CD4-positive, alpha-beta memory T cell (primary cell): ENCODE data around the gene DLGAP1. TPM values are rescaled to one million over a fixed set of nuclear protein-coding genes. Genes with fewer than 3 reads are reported as not detected.

Source experiments
- CTCF ChIA-PET: fragments of 350-600 bp; sonication (Branson Sonifier 250); formaldehyde crosslinking; loops from one replicate; lab custom pipeline; 2021; ENCODE audit warnings: inconsistent platforms; ENCODE audit not compliant: partially characterized antibody; lab: Charles Lee
- POLR2A ChIA-PET: fragments of 350-600 bp; sonication (Branson Sonifier 250); formaldehyde crosslinking; loops from one replicate; lab custom pipeline; 2021; ENCODE audit not compliant: partially characterized antibody; lab: Charles Lee
- DNase-seq, 5 donors: peaks; one replicate each; pipeline versions ENCODE4 v3.0.0 to v3.0.0-alpha.2; 2020 to 2022; ENCODE audit warnings: mixed read lengths in 1 of 5
- H3K27ac ChIP-seq: one replicate; pipeline ENCODE4 v1.7.0; 2013; ENCODE audit warnings: low read depth, low read length
- H3K27me3 ChIP-seq: 2 replicates; pipeline ENCODE4 v1.7.0; 2013; ENCODE audit warnings: mild to moderate bottlenecking, low read length, moderate library complexity; ENCODE audit not compliant: insufficient read depth
- H3K36me3 ChIP-seq: 2 replicates; pipeline ENCODE4 v1.7.0; 2013; ENCODE audit warnings: mild to moderate bottlenecking, low read length, moderate library complexity; ENCODE audit not compliant: insufficient read depth
- H3K4me1 ChIP-seq: 2 replicates; pipeline ENCODE4 v1.7.0; 2013; ENCODE audit warnings: mild to moderate bottlenecking, low read length, moderate library complexity; ENCODE audit not compliant: insufficient read depth
- H3K4me3 ChIP-seq, 2 donors: one replicate each; pipeline ENCODE4 v1.7.0; 2013; ENCODE audit warnings: low read length in 2 of 2, mild to moderate bottlenecking in 1 of 2
- H3K9me3 ChIP-seq, 2 donors: one replicate each; pipeline ENCODE4 v1.7.0; 2013; ENCODE audit warnings: low read length in 2 of 2, control low read depth in 1 of 2; ENCODE audit not compliant: control insufficient read depth in 1 of 2
- H3K27ac Mint-ChIP-seq, 7 donors: one replicate each; pipeline ENCODE4 v1.8.0; 2020 to 2021; ENCODE audit warnings: mixed read lengths in 7 of 7, mild to moderate bottlenecking in 6 of 7, inconsistent platforms in 3 of 7, moderate library complexity in 3 of 7
- H3K27me3 Mint-ChIP-seq, 2 donors: one replicate each; pipeline ENCODE4 v1.8.0; 2020 to 2021; ENCODE audit warnings: mixed read lengths in 2 of 2
- H3K36me3 Mint-ChIP-seq, 2 donors: one replicate each; pipeline ENCODE4 v1.8.0; 2020 to 2021; ENCODE audit warnings: mixed read lengths in 2 of 2, inconsistent platforms in 1 of 2, mild to moderate bottlenecking in 1 of 2
- H3K4me1 Mint-ChIP-seq, 4 donors: one replicate each; pipeline ENCODE4 v1.8.0; 2020 to 2021; ENCODE audit warnings: mixed read lengths in 4 of 4, mild to moderate bottlenecking in 1 of 4
- H3K4me3 Mint-ChIP-seq, 8 donors: one replicate each; pipeline ENCODE4 v1.8.0; 2020 to 2021; ENCODE audit warnings: mixed read lengths in 8 of 8, mild to moderate bottlenecking in 7 of 8, moderate library complexity in 6 of 8, inconsistent platforms in 3 of 8
- H3K9me3 Mint-ChIP-seq, 8 donors: one replicate each; pipeline ENCODE4 v1.8.0; 2020 to 2021; ENCODE audit warnings: mixed read lengths in 8 of 8, mild to moderate bottlenecking in 5 of 8, inconsistent platforms in 3 of 8, moderate library complexity in 1 of 8
- intact Hi-C: fragments of 100-400 bp; cut with micrococcal nuclease; formaldehyde crosslinking; loops from one replicate; pipeline ENCODE4 v1.15.1; 2023
- polyA plus RNA-seq, 2 donors: library from polyadenylated mRNA; unstranded; fragments of 300-500 nt; fragmentation: Illumina TruSeq; gene quantifications; one replicate each; pipeline ENCODE4 v1.2.3, GENCODE V29; 2021
- total RNA-seq, 2 experiments: library from RNA; stranded (reverse); gene quantifications; one replicate each; pipeline ENCODE4 v1.2.3, GENCODE V29; 2021

DLGAP1 gene
- total and polyA plus RNA-seq, 4 experiments from 2014 or later = 0.17 to 0.71 (median 0.45) TPM

DNA sequence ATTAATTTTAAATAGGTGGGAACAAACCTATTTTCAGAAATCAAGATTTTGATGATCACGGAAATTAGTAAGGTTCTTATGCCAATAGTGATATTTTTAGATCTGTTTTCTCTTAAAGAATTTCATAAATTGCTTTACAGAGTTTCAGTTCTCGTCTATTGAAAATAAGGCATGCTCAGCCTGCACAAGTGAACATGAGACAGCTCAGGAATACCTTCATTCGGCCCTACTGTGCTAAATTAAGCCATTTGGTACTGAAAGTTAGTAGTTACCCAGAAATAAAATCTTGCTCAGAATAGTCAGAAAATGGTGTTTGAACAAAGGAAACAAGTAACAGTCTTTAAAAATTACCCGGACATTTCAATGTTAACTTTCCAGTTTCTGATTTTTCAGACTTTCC lies 60.4 kb downstream of the DLGAP1 start:
- Histone ChIP-seq H3K27ac (no peak overlapping the region), H3K27me3 (no peaks in the 10 kb centered on the region), H3K9me3 (no peaks in the 10 kb centered on the region), H3K4me1 (no peaks in the 10 kb centered on the region), H3K36me3 (no peaks in the 10 kb centered on the region), H3K4me3 (no peak overlapping the region)
- intact Hi-C loops = no loop called here
- Mint-ChIP-seq H3K36me3 (no peaks in the 10 kb centered on the region), H3K27me3 (no peaks in the 10 kb centered on the region), H3K9me3 (peaks cover 0 to 14% (median 2%) of the 10 kb centered on the region in 8 donors), H3K4me1 (no peaks in the 10 kb centered on the region), H3K4me3 (no peak overlapping the region), H3K27ac (no peak overlapping the region)
- ChIA-PET POLR2A (no interaction called here), CTCF (no interaction called here)
- no peak for DNase-seq

DNA sequence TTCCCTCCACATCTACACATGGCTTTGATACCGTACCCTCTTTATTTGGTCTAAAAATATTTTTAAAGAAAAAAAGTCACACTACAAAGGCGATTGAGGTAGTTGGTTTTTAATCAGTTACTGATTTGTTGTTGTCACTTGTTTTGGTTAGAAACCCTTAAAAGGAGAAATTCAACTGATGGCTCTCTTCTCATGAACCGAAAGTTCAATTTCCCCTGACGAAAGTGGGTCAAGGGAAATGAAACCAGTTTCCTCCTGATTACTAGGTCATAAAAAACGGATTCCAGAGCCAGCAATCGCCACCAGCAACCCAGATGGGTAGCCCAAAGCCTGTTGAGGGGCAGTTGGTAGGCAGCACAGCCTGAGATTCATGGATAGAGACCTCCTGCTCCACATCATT lies 63.2 kb downstream of the DLGAP1 start:
- H3K27ac Mint-ChIP-seq = peak overlapping the region in 1 of 7 donors; percentile 34
- POLR2A ChIA-PET = no interaction called here
- no peak overlapping the region for H3K27ac ChIP-seq

DNA sequence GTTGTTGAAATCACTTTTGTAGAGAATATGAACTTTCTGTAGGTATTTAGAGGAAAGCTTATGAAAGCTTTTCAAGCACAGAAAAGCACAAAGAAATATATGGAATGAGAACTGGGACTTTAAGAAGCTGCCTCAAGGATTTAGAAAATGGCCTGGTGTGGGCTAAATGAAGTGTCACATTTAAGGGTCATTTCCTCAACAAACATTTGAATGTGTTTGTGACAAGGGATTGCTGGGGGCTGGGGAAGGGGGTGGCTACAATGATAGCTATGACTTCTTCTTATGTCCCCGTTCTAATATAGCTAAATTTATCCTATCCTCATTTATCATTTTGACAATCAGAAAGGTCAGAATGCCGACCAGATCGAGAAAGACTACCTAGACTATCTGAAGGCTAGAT lies 69.2 kb downstream of the DLGAP1 start:
- no peaks in the 10 kb centered on the region for H3K4me1 Mint-ChIP-seq
- H3K27me3 ChIP-seq = no peaks in the 10 kb centered on the region
- intact Hi-C loops = no loop called here
- H3K4me3 Mint-ChIP-seq = no peak overlapping the region
- H3K27ac Mint-ChIP-seq = no peak overlapping the region
- no peaks in the 10 kb centered on the region for H3K27me3 Mint-ChIP-seq
- DNase-seq = no peak
- peaks cover 2 to 9% (median 5%) of the 10 kb centered on the region in 8 donors for H3K9me3 Mint-ChIP-seq
- no peak overlapping the region for H3K27ac ChIP-seq
- H3K4me3 ChIP-seq = no peak overlapping the region
- no peaks in the 10 kb centered on the region for H3K4me1 ChIP-seq
- ChIA-PET CTCF (no interaction called here), POLR2A (no interaction called here)
- no peaks in the 10 kb centered on the region for H3K36me3 ChIP-seq
- no peaks in the 10 kb centered on the region for H3K36me3 Mint-ChIP-seq
- no peaks in the 10 kb centered on the region for H3K9me3 ChIP-seq

More for the DNA sequence above, 63.2 kb downstream of the DLGAP1 start:
- Mint-ChIP-seq H3K4me3 (no peak overlapping the region), H3K4me1 (no peaks in the 10 kb centered on the region), H3K9me3 (peaks cover 0 to 16% (median 4%) of the 10 kb centered on the region in 8 donors), H3K36me3 (no peaks in the 10 kb centered on the region), H3K27me3 (no peaks in the 10 kb centered on the region)
- peak in 2 of 5 donors; percentile 1 to 16 for DNase-seq
- Histone ChIP-seq H3K27me3 (no peaks in the 10 kb centered on the region), H3K4me1 (no peaks in the 10 kb centered on the region), H3K36me3 (no peaks in the 10 kb centered on the region), H3K9me3 (no peaks in the 10 kb centered on the region), H3K4me3 (no peak overlapping the region)
- intact Hi-C loops = no loop called here
- CTCF ChIA-PET = no interaction called here

DNA sequence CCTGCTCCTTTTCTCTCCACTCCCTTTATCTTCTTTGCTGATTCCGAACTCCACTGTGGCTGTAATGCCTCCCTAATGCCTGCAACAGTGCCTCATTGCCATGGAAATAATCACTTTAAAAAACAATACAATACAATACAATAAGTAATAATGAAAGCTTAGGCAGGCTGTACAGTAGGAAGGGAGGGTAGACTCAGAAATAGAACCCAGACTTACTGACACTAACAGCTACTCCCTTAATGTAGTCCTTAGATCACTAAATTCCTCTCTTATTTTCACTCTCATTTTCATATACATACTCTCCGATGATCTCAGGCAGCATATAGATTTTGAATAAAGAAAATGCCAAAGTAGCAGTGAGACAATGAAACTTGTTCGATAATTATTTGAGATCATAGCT lies 70.2 kb downstream of the DLGAP1 start:
- Mint-ChIP-seq H3K4me1 (no peaks in the 10 kb centered on the region), H3K36me3 (no peaks in the 10 kb centered on the region), H3K4me3 (peak overlapping the region in 1 of 8 donors; percentile 7), H3K27ac (no peak overlapping the region), H3K27me3 (no peaks in the 10 kb centered on the region), H3K9me3 (peaks cover 0 to 9% (median 5%) of the 10 kb centered on the region in 8 donors)
- no peak overlapping the region for H3K4me3 ChIP-seq
- ChIA-PET CTCF (no interaction called here), POLR2A (no interaction called here)
- no peak for DNase-seq
- no peak overlapping the region for H3K27ac ChIP-seq
- H3K9me3 ChIP-seq = no peaks in the 10 kb centered on the region
- no peaks in the 10 kb centered on the region for H3K36me3 ChIP-seq
- no peaks in the 10 kb centered on the region for H3K27me3 ChIP-seq
- no peaks in the 10 kb centered on the region for H3K4me1 ChIP-seq
- intact Hi-C loops = no loop called here

DNA sequence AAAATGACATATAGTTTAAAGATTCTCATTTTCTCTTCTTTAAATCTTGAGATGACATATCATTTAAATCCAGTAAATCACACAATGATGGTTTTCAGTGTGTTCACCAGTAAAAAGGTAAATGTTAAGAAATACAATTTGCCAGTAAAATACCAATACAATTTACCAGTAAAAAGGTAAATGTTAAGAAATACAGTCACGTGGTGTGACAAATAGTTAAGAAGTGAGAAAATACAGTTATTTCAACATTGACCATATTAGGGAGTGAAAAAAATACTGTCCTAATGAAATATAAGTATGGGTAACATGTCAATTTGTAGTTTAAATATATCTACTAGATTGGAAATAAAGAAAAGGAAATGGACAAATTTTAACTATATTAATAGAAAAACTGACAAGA lies 80.5 kb downstream of the DLGAP1 start:
- intact Hi-C loops = no loop called here
- no peak for DNase-seq
- H3K27ac ChIP-seq = no peak overlapping the region
- no peaks in the 10 kb centered on the region for H3K4me1 ChIP-seq
- Mint-ChIP-seq H3K36me3 (no peaks in the 10 kb centered on the region), H3K4me1 (no peaks in the 10 kb centered on the region), H3K27me3 (no peaks in the 10 kb centered on the region), H3K27ac (no peak overlapping the region), H3K9me3 (peaks cover 0 to 6% (median 3%) of the 10 kb centered on the region in 8 donors), H3K4me3 (no peak overlapping the region)
- no peaks in the 10 kb centered on the region for H3K27me3 ChIP-seq
- ChIA-PET POLR2A (no interaction called here), CTCF (no interaction called here)
- no peak overlapping the region for H3K4me3 ChIP-seq
- no peaks in the 10 kb centered on the region for H3K36me3 ChIP-seq
- peaks cover 0 to 8% of the 10 kb centered on the region in 2 donors for H3K9me3 ChIP-seq

DNA sequence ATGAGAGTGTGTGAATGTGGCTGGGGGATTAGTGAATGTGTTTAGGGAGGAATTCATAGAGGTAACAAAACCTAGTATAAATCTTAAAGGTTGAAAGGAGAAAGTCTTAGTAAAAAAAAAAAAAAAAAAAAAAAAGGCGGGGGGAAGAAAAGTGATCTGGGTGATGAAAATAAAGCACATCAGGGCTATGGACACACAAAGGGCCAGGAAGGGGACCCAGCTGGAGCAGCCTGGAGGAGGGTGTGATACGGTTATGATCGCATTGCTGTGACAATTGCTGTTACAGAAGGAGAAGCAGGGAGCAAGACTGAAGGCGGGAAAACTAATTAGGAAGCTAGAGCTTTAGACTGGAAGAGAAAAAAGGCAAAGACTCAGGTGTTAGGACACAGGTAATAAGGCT lies 85.4 kb downstream of the DLGAP1 start:
- no peaks in the 10 kb centered on the region for H3K36me3 Mint-ChIP-seq
- no peak overlapping the region for H3K4me3 Mint-ChIP-seq
- H3K27ac ChIP-seq = no peak overlapping the region
- no peak for DNase-seq
- no peaks in the 10 kb centered on the region for H3K27me3 Mint-ChIP-seq
- no peaks in the 10 kb centered on the region for H3K27me3 ChIP-seq
- H3K9me3 Mint-ChIP-seq = peaks cover 0 to 14% (median 6%) of the 10 kb centered on the region in 8 donors
- H3K4me1 Mint-ChIP-seq = no peaks in the 10 kb centered on the region
- no peaks in the 10 kb centered on the region for H3K4me1 ChIP-seq
- H3K36me3 ChIP-seq = no peaks in the 10 kb centered on the region
- H3K27ac Mint-ChIP-seq = no peak overlapping the region
- no peak overlapping the region for H3K4me3 ChIP-seq
- ChIA-PET POLR2A (no interaction called here), CTCF (no interaction called here)
- intact Hi-C loops = no loop called here
- peaks cover 0 to 8% of the 10 kb centered on the region in 2 donors for H3K9me3 ChIP-seq

DNA sequence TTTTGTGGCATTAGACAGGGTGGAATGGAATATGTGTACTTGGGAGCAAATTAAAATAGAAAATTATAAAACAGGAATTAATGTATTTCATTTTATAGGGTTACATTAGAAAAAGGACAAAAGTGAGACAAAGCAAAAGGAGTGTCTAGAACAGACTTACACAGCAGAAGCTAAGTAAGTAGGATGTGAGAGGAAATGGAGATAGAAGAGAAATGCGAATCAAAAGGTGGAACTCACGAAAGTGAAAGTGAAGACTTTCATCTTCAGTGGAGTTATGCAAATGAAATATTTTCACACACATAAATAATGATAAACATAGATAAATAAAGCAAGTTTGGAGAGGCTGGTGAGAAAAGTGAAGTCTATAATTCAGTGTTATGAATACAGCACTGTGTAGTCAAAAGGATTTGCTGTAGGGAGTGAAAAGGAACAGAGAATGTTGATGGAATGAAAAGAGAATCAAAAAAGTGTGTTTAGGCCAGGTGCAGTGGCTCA lies 94.8 kb downstream of the DLGAP1 start:
- Histone ChIP-seq H3K27ac (no peak overlapping the region), H3K27me3 (no peaks in the 10 kb centered on the region), H3K4me3 (no peak overlapping the region), H3K4me1 (no peaks in the 10 kb centered on the region), H3K9me3 (no peaks in the 10 kb centered on the region), H3K36me3 (no peaks in the 10 kb centered on the region)
- Mint-ChIP-seq H3K4me3 (no peak overlapping the region), H3K27ac (no peak overlapping the region), H3K4me1 (no peaks in the 10 kb centered on the region), H3K27me3 (no peaks in the 10 kb centered on the region), H3K9me3 (peaks cover 0 to 49% (median 17%) of the 10 kb centered on the region in 8 donors), H3K36me3 (no peaks in the 10 kb centered on the region)
- ChIA-PET POLR2A (no interaction called here), CTCF (no interaction called here)
- DNase-seq = no peak
- intact Hi-C loops = no loop called here

DNA sequence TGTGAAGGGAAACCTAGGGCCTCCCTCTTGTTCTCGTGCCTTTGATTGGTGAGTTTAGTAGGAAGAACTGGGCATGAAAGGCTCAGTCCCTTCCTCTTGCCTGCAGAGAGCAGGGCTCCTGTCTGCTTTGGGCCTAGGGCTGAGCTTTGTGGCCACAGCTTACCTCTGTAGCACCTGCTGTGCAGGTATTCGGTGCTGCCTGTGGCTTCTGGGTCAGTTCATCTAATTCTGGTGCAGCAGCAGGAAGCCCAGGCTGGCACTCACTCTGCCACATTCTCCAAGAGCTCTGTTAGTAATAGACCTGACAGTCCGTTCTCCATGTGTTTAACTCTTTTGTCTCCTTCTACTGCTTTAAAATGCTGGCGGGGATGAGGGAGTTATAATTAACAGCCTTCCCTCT lies 96.5 kb downstream of the DLGAP1 start:
- H3K4me3 ChIP-seq = no peak overlapping the region
- Mint-ChIP-seq H3K4me1 (no peaks in the 10 kb centered on the region), H3K27ac (no peak overlapping the region), H3K9me3 (peaks cover 0 to 48% (median 14%) of the 10 kb centered on the region in 8 donors), H3K36me3 (no peaks in the 10 kb centered on the region), H3K4me3 (no peak overlapping the region), H3K27me3 (peaks cover 0 to 1% of the 10 kb centered on the region in 2 donors)
- ChIA-PET POLR2A (no interaction called here), CTCF (no interaction called here)
- no peak for DNase-seq
- H3K4me1 ChIP-seq = no peaks in the 10 kb centered on the region
- H3K36me3 ChIP-seq = no peaks in the 10 kb centered on the region
- intact Hi-C loops = no loop called here
- H3K27ac ChIP-seq = no peak overlapping the region
- no peaks in the 10 kb centered on the region for H3K9me3 ChIP-seq
- H3K27me3 ChIP-seq = no peaks in the 10 kb centered on the region
